H1 (cell line): Measurements from ENCODE around the gene HSPA1A. TPM values are rescaled to one million over a fixed set of nuclear protein-coding genes. Genes with fewer than 3 reads are reported as not detected.

ENCODE experiments used
- CTCF ChIA-PET: fragments of 300-600 bp; sonication (Branson Sonifier 250); formaldehyde crosslinking; loops from one replicate; lab custom pipeline; 2021; ENCODE audit not compliant: partially characterized antibody; lab: Charles Lee
- POLR2A ChIA-PET: fragments of 300-600 bp; sonication (Branson Sonifier 250); formaldehyde crosslinking; loops from one replicate; lab custom pipeline; 2021; ENCODE audit warnings: inconsistent platforms; ENCODE audit not compliant: partially characterized antibody; lab: Charles Lee
- DNase-seq, 2 experiments: peaks; one replicate each; pipeline versions ENCODE4 v3.0.0 to v3.0.0-alpha.2; 2010 to 2022; ENCODE audit warnings: low spot score in 2 of 2, low read depth in 1 of 2, mixed read lengths in 1 of 2
- FAIRE-seq: peaks from 2 replicates; lab custom pipeline; 2011; peaks lifted over from hg19 to GRCh38; lab: Jason Lieb, UNC
- H2AFZ ChIP-seq: 2 replicates; pipeline ENCODE4 v1.8.1; 2012; ENCODE audit warnings: low read length, inconsistent platforms
- H2AK5ac ChIP-seq: 2 replicates; pipeline ENCODE4 v1.6.1; 2013; ENCODE audit warnings: low read depth, low read length
- H2BK120ac ChIP-seq: replicated peaks from 2 replicates; pipeline ENCODE3; 2013; ENCODE audit warnings: low read depth, low read length, inconsistent platforms
- H2BK12ac ChIP-seq: 2 replicates; pipeline ENCODE4 v1.6.1; 2013; ENCODE audit warnings: low read depth, low read length
- H2BK15ac ChIP-seq: 2 replicates; pipeline ENCODE4 v1.6.1; 2013; ENCODE audit warnings: low read length
- H2BK20ac ChIP-seq: 2 replicates; pipeline ENCODE4 v1.6.1; 2013; ENCODE audit warnings: low read length
- H2BK5ac ChIP-seq: 2 replicates; pipeline ENCODE4 v1.6.1; 2013; ENCODE audit warnings: low read depth, low read length
- H3K14ac ChIP-seq: 2 replicates; pipeline ENCODE4 v1.6.1; 2013; ENCODE audit warnings: inconsistent platforms; ENCODE audit not compliant: insufficient read length
- H3K18ac ChIP-seq: 2 replicates; pipeline ENCODE4 v1.6.1; 2013; ENCODE audit warnings: low read length; ENCODE audit errors: extremely low read depth
- H3K23ac ChIP-seq: 2 replicates; pipeline ENCODE4 v1.6.1; 2013; ENCODE audit warnings: inconsistent platforms; ENCODE audit not compliant: insufficient read length
- H3K23me2 ChIP-seq: 2 replicates; pipeline ENCODE4 v1.6.1; 2013; ENCODE audit warnings: low read depth, low read length
- H3K27ac ChIP-seq: 2 replicates; pipeline ENCODE4 v1.6.1; 2011; ENCODE audit warnings: low read depth, low read length, inconsistent platforms
- H3K27me3 ChIP-seq, 4 experiments: replicated peaks in 1 of 4; 1 replicate in 1 of 4; 2 replicates in 3 of 4; pipeline versions ENCODE4 v1.6.1 to v1.8.1; 2011 to 2013; ENCODE audit warnings: low read length in 3 of 4, mild to moderate bottlenecking in 3 of 4, inconsistent platforms in 2 of 4, mixed read lengths in 2 of 4, moderate library complexity in 1 of 4; ENCODE audit not compliant: control insufficient read depth in 3 of 4, insufficient read depth in 3 of 4; ENCODE audit errors: extremely low read depth in 1 of 4
- H3K36me3 ChIP-seq, 4 experiments: 2 replicates each; pipeline versions ENCODE4 v1.6.1 to v1.8.1; 2011 to 2013; ENCODE audit warnings: mild to moderate bottlenecking in 4 of 4, low read length in 3 of 4, moderate library complexity in 2 of 4, control low read depth in 1 of 4, inconsistent platforms in 1 of 4; ENCODE audit not compliant: insufficient read depth in 4 of 4, control insufficient read depth in 2 of 4
- H3K4ac ChIP-seq: replicated peaks from 2 replicates; pipeline ENCODE3; 2013; ENCODE audit warnings: low read length, low read depth, mixed read lengths, inconsistent platforms; ENCODE audit not compliant: insufficient read length
- H3K4me1 ChIP-seq, 4 experiments: replicated peaks in 1 of 4; 1 replicate in 1 of 4; 2 replicates in 3 of 4; pipeline versions ENCODE4 v1.6.1 to v1.8.1; 2011 to 2013; ENCODE audit warnings: low read length in 3 of 4, inconsistent platforms in 2 of 4, mixed read lengths in 1 of 4; ENCODE audit not compliant: insufficient read depth in 4 of 4, control insufficient read depth in 3 of 4
- H3K4me2 ChIP-seq, 2 experiments: 2 replicates each; pipeline versions ENCODE4 v1.6.1 to v1.8.1; 2011 to 2013; ENCODE audit warnings: low read depth in 2 of 2, low read length in 2 of 2, control low read depth in 1 of 2, inconsistent platforms in 1 of 2, mild to moderate bottlenecking in 1 of 2; ENCODE audit not compliant: insufficient read depth in 1 of 2
- H3K4me3 ChIP-seq, 4 experiments: fragments of 200-600, 300-600 bp in 1 of 4; sonication (generic), shearing (Covaris generic), sonication (Bioruptor Twin) in 1 of 4; 2 replicates each; pipeline versions ENCODE4 v1.5.1 to v1.8.1; 2011 to 2016; ENCODE audit warnings: low read length in 4 of 4, low read depth in 3 of 4, control low read depth in 2 of 4, inconsistent platforms in 2 of 4, mild to moderate bottlenecking in 2 of 4, mixed read lengths in 1 of 4, moderate library complexity in 1 of 4; ENCODE audit not compliant: insufficient read depth in 2 of 4; ENCODE audit errors: extremely low read depth in 1 of 4
- H3K56ac ChIP-seq: replicated peaks from 2 replicates; pipeline ENCODE3; 2013; ENCODE audit warnings: low read depth, mild to moderate bottlenecking, mixed read lengths, low read length, inconsistent platforms; ENCODE audit not compliant: insufficient read length
- H3K79me1 ChIP-seq: 2 replicates; pipeline ENCODE4 v1.6.1; 2013; ENCODE audit warnings: low read depth, low read length, control low read depth
- H3K79me2 ChIP-seq, 2 experiments: 2 replicates each; pipeline versions ENCODE4 v1.6.1 to v1.8.1; 2012 to 2013; ENCODE audit warnings: low read length in 2 of 2, mild to moderate bottlenecking in 2 of 2, inconsistent platforms in 1 of 2; ENCODE audit not compliant: insufficient read depth in 2 of 2, control insufficient read depth in 1 of 2
- H3K9ac ChIP-seq, 4 experiments: replicated peaks in 1 of 4; 1 replicate in 1 of 4; 2 replicates in 3 of 4; pipeline versions ENCODE4 v1.6.1 to v1.8.1; 2011 to 2013; ENCODE audit warnings: low read depth in 3 of 4, low read length in 3 of 4, control low read depth in 2 of 4, mild to moderate bottlenecking in 2 of 4, moderate library complexity in 2 of 4, inconsistent platforms in 1 of 4; ENCODE audit errors: extremely low read depth in 1 of 4
- H3K9me3 ChIP-seq, 2 experiments: 2 replicates each; pipeline versions ENCODE4 v1.6.1 to v1.8.1; 2012 to 2013; ENCODE audit warnings: mild to moderate bottlenecking in 2 of 2, moderate library complexity in 2 of 2, control low read depth in 1 of 2, inconsistent platforms in 1 of 2, low read depth in 1 of 2, low read length in 1 of 2, mixed read lengths in 1 of 2; ENCODE audit not compliant: insufficient read depth in 2 of 2
- H4K20me1 ChIP-seq, 2 experiments: replicated peaks in 1 of 2; 2 replicates each; pipeline versions ENCODE3 to v1.8.1; 2011 to 2013; ENCODE audit warnings: inconsistent platforms in 2 of 2, low read length in 2 of 2, mild to moderate bottlenecking in 1 of 2; ENCODE audit not compliant: insufficient read depth in 2 of 2, control insufficient read depth in 1 of 2
- H4K5ac ChIP-seq: 2 replicates; pipeline ENCODE4 v1.6.1; 2013; ENCODE audit warnings: low read length, low read depth, mixed read lengths, inconsistent platforms; ENCODE audit not compliant: insufficient read length
- H4K8ac ChIP-seq: 2 replicates; pipeline ENCODE4 v1.8.0; 2013; ENCODE audit warnings: mild to moderate bottlenecking, moderate library complexity, low read length, inconsistent platforms; ENCODE audit not compliant: insufficient read depth; ENCODE audit errors: extremely low read depth
- H4K91ac ChIP-seq: replicated peaks from 2 replicates; pipeline ENCODE3; 2013; ENCODE audit warnings: low read length, mixed read lengths, inconsistent platforms; ENCODE audit not compliant: insufficient read length
- ATF3 ChIP-seq: IDR thresholded peaks from 2 replicates; pipeline ENCODE4 v1.6.1; 2011; ENCODE audit warnings: low read depth, mild to moderate bottlenecking, low read length; ENCODE audit not compliant: insufficient read depth
- KDM1A ChIP-seq: fragments of 200-600, 300-600 bp; sonication (generic); IDR thresholded peaks from 2 replicates; pipeline ENCODE4 v1.7.1; 2016; ENCODE audit warnings: mild to moderate bottlenecking, low read length, borderline replicate concordance
- PHF8 ChIP-seq: fragments of 200-600 bp; sonication (generic); conservative IDR thresholded peaks from 2 replicates; pipeline ENCODE4 v1.7.1; 2012; ENCODE audit warnings: low read depth, mild to moderate bottlenecking, inconsistent platforms, low read length, moderate library complexity
- SIN3A ChIP-seq, 2 experiments: IDR thresholded peaks in 1 of 2; conservative IDR thresholded peaks in 1 of 2; 2 replicates each; pipeline ENCODE4 v1.6.1; 2011 to 2012; ENCODE audit warnings: low read length in 2 of 2, improper control_type of control experiment in 1 of 2, low read depth in 1 of 2, mild to moderate bottlenecking in 1 of 2
- TAF1 ChIP-seq: IDR thresholded peaks from 2 replicates; pipeline ENCODE4 v1.6.1; 2011; ENCODE audit warnings: mild to moderate bottlenecking, low read depth, low read length
- TCF12 ChIP-seq: IDR thresholded peaks from 2 replicates; pipeline ENCODE4 v1.6.1; 2011; ENCODE audit warnings: low read depth, mild to moderate bottlenecking, low read length
- WGBS, 2 experiments: shearing (Covaris generic) in 1 of 2; methylation state at CpG; one replicate each; pipeline versions ENCODE4 v1.1.6 to v1.1.7; 2013 to 2015; ENCODE audit warnings: low lambda C conversion rate in 2 of 2, mixed read lengths in 2 of 2, inconsistent platforms in 1 of 2, low coverage in 1 of 2, missing lambda C conversion rate in 1 of 2; ENCODE audit not compliant: insufficient replicate concordance in 2 of 2, insufficient coverage in 1 of 2, insufficient read length in 1 of 2; ENCODE audit errors: extremely low coverage in 1 of 2, missing lambda C conversion rate in 1 of 2; 5-methylcytosine and 5-hydroxymethylcytosine counted together
- polyA plus RNA-seq, 7 experiments: library from polyadenylated mRNA; depleted of rRNA in 3 of 7; stranded (reverse) in 5 of 7; unstranded in 2 of 7; fragments of >200 nt in 5 of 7; fragments of 200-250 nt in 2 of 7; gene quantifications; 1 replicate in 5 of 7; 2 replicates in 1 of 7; 4 replicates in 1 of 7; pipeline versions ENCODE4 v1.2.1 to v1.2.3, GENCODE V29; 2011 to 2013; ENCODE audit warnings: missing spikeins in 2 of 7, mixed read lengths in 2 of 7
- total RNA-seq: library from RNA; stranded (reverse); fragmentation: NEBNext Ultra II Directional; extraction: Animal tissue kit (Norgen Biotek cat#: 25700); gene quantifications from 2 replicates; pipeline ENCODE4 v1.2.1, GENCODE V29; 2021

The HSPA1A gene
- total and polyA plus RNA-seq, 2 of the 8 experiments (the other 6 are each of a cell fraction or from before 2014, with no cell fraction given), result 40.7 to 54.0 TPM

DNA sequence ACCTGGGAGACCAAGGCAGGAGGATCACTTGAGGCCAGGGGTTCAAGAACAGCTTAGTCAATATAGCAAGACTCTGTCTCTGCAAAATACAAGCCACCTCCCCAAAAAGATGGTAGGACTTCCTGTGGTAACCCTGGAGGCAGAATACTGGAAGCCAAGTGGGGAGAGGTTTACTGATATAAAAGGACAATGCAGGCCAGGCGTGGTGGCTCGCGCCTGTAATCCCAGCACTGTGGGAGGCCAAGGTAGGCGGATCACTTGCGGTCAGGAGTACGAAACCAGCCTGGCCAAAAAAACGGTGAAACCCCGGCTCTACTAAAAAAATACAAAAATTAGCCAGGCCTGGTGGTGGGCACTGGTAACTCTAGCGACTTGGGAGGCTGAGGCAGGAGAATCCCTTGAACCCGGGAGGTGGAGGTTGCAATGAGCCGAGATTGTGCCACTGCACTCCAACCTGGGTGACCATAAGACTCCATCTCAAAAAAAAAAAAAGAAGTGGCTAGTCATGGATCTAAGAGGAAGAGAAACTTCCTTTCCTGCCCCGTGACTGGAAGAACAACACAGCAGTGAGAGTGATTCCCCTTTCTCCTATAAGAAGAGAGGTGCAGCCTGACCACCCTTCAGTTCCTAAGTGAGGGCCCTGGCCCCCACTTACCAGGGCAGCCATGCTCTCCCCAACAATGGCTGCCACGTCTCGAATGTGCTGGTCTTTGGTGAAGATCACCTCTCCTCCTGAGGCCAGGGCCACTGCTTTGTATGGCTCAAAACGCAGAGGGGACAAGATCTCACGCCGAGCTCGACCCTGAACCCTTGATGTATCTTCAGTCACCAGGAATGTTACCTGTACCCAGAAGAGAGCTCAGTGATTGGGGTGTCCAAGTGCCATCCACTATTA, 46.7 kb upstream of the HSPA1A start:
- Histone ChIP-seq H3K14ac (no peak overlapping the region), H2BK5ac (no peak overlapping the region), H2BK12ac (no peak overlapping the region), H3K27me3 (no peaks in the 10 kb centered on the region), H3K4me1 (peaks cover 0 to 5% (median under 1%) of the 10 kb centered on the region in 4 experiments; a peak in 4 of 7 replicates), H4K5ac (no peak overlapping the region), H3K9me3 (no peaks in the 10 kb centered on the region), H3K79me2 (no peaks in the 10 kb centered on the region), H3K56ac (no peak overlapping the region), H2AFZ (no peak overlapping the region), H3K18ac (no peak overlapping the region), H3K4me3 (no peak overlapping the region), H3K23me2 (0 out of 2 replicates have a peak, but pooled peaks cover 3% of the 10 kb centered on the region), H3K4ac (no peak overlapping the region), H2BK20ac (no peak overlapping the region), H2BK15ac (no peak overlapping the region), H3K79me1 (no peaks in the 10 kb centered on the region), H3K4me2 (no peak overlapping the region), H3K36me3 (no peaks in the 10 kb centered on the region; a peak in 1 of 8 replicates), H4K20me1 (no peaks in the 10 kb centered on the region), H2BK120ac (no peak overlapping the region), H4K8ac (no peak overlapping the region), H3K23ac (no peak overlapping the region), H3K27ac (no peak overlapping the region), H3K9ac (no peak overlapping the region), H4K91ac (no peak overlapping the region), H2AK5ac (no peak overlapping the region)
- FAIRE-seq (no peak), DNase-seq (no peak)
- CTCF ChIA-PET, result interaction anchor here (0.9 to 14.4 kb wide), 34 partner anchors 10 to 172 kb away, joined by 3 to 228 read pairs (median 8); partner anchors contain the start of genes CLIC1, DDAH2, HSPA1B and LY6G5C
- POLR2A ChIA-PET, result interaction anchor here (0.6 to 2.8 kb wide), 13 partner anchors 8 to 191 kb away, joined by 3 to 10 read pairs (median 4); partner anchors contain the start of genes BAG6, HSPA1A, HSPA1L and MSH5
- no peak for TF ChIP-seq PHF8
- TF ChIP-seq SIN3A (conservative IDR thresholded peaks at IDR 0.05 in 1 of 2, IDR thresholded peaks at IDR 0.05 in 1 of 2; ENCODE audit: low read depth in 1 of 2, low read length in 2 of 2), result no peak
- no peak for TF ChIP-seq KDM1A
- no peak for TF ChIP-seq ATF3
- no peak for TF ChIP-seq TAF1
- no peak for TF ChIP-seq TCF12
- WGBS, 2 experiments, result 89% methylated on average over 18 of the region's 18 CpGs; no CpG with 5 or more reads in 1 of the 2 experiments
